Body of pancreas (tissue), 4 donors: ENCODE measurements around the gene ARIH1. TPM values are rescaled to one million over a fixed set of nuclear protein-coding genes. Genes with fewer than 3 reads are reported as not detected.
A peak's percentile ranks its signal among the peaks of the same experiment; 100 is the strongest.
"Not testable (repeated sequence)": the region's sequence is repeated elsewhere in the genome, so short reads cannot be mapped to it uniquely, and the experiment has no call there.

Experiments used
- ATAC-seq: fragments of 150-250 bp; one replicate; pipeline ENCODE4 v1.9.1; 2016
- DNase-seq, 4 donors: peaks; one replicate each; pipeline ENCODE4 v3.0.0-alpha.2; 2019
- H3K27ac ChIP-seq, 4 donors: fragments of 200-600 bp; sonication (generic); 1 replicate in 3 of 4; 2 replicates in 1 of 4; pipeline versions ENCODE4 v1.5.1 to v1.6.1; 2016 to 2019; ENCODE audit warnings: mild to moderate bottlenecking in 1 of 4, mixed read lengths in 1 of 4, moderate library complexity in 1 of 4
- H3K27me3 ChIP-seq, 2 donors: fragments of 200-600 bp; sonication (generic); one replicate each; pipeline ENCODE4 v1.6.0; 2016; ENCODE audit warnings: mild to moderate bottlenecking in 1 of 2
- H3K36me3 ChIP-seq, 2 donors: fragments of 200-600 bp; sonication (generic); replicated peaks in 1 of 2; 2 replicates each; pipeline ENCODE4 v1.5.1; 2016; ENCODE audit warnings: low read depth in 2 of 2; ENCODE audit not compliant: insufficient read depth in 1 of 2
- H3K4me1 ChIP-seq: fragments of 200-600 bp; sonication (generic); one replicate; pipeline ENCODE4 v1.6.0; 2016
- H3K4me3 ChIP-seq, 2 donors: fragments of 200-600 bp; sonication (generic); 1 replicate in 1 of 2; 2 replicates in 1 of 2; pipeline ENCODE4 v1.5.1; 2016 to 2019
- H3K9me3 ChIP-seq, 3 donors: fragments of 200-600 bp; sonication (generic); 1 replicate in 2 of 3; 2 replicates in 1 of 3; pipeline ENCODE4 v1.5.1; 2016
- CTCF ChIP-seq, 7 experiments: fragments of 450-650 bp in 4 of 7; fragments of 200-600 bp in 3 of 7; sonication (generic) in 3 of 7; IDR thresholded peaks; one replicate each; pipeline ENCODE4 v1.5.1; 2016 to 2019; ENCODE audit warnings: antibody characterized with exemption in 7 of 7
- POLR2A ChIP-seq, 3 donors: fragments of 450-650 bp; IDR thresholded peaks; one replicate each; pipeline ENCODE4 v1.6.1; 2016; ENCODE audit warnings: antibody characterized with exemption in 3 of 3, mild to moderate bottlenecking in 2 of 3
- WGBS, 2 donors: methylation state at CpG; one replicate each; pipeline ENCODE4 v1.1.5; 2017; 5-methylcytosine and 5-hydroxymethylcytosine counted together
- intact Hi-C: fragments of 100-400 bp; cut with DNase I; formaldehyde crosslinking; loops from one replicate; pipeline ENCODE4 v1.15.1; 2023
- total RNA-seq, 2 donors: library from RNA; depleted of rRNA; stranded (reverse); fragments of >200 nt; gene quantifications; one replicate each; pipeline ENCODE4 v1.1.0, GENCODE V29; 2016

The ARIH1 gene
- 10 to 100 TPM; 28.5 to 52.1 TPM for total RNA-seq

GRCh38 chr15:72473614-72474465 is at the start of gene ARIH1:
TSS of gene ARIH1 (plus strand) at chr15:72474330. CDS start at chr15:72474640, 310 bp downstream.
- DNase-seq: peak; percentile 97 to 98 (median 98)
- TF ChIP-seq POLR2A (IDR thresholded peaks at IDR 0.05): peak; percentile 99
- peak in 5 of 7 experiments; percentile 11 to 46 (median 33) for TF ChIP-seq CTCF (IDR thresholded peaks at IDR 0.05)
- Histone ChIP-seq H3K9me3 (no peaks in the 10 kb centered on the region), H3K4me3 (peak within 1 kb of the TSS; percentile 35 to 57), H3K27ac (peak within 1 kb of the TSS; percentile 94 to 100 (median 98)), H3K4me1 (peaks cover 45% of the 10 kb centered on the region), H3K36me3 (no peaks in the 10 kb centered on the region), H3K27me3 (no peaks in the 10 kb centered on the region)
- peak; percentile 95 for ATAC-seq
- 1% methylated on average over 22 to 57 of the region's 63 CpGs for WGBS, 2 donors
- intact Hi-C loops: no loop called here

- H3K27ac ChIP-seq: no peak overlapping the region
- no peaks in the 10 kb centered on the region for H3K36me3 ChIP-seq
- no peak for DNase-seq
- H3K4me1 ChIP-seq: no peaks in the 10 kb centered on the region
- no peaks in the 10 kb centered on the region for H3K27me3 ChIP-seq
- no peak for TF ChIP-seq CTCF (IDR thresholded peaks at IDR 0.05)
- TF ChIP-seq POLR2A (IDR thresholded peaks at IDR 0.05): no peak
- H3K4me3 ChIP-seq: no peak overlapping the region
- intact Hi-C loops: no loop called here
- no peak for ATAC-seq
- H3K9me3 ChIP-seq: no peaks in the 10 kb centered on the region
Observed at GRCh38 chr15:72426753-72427152, 47.4 kb upstream of the ARIH1 start.

DNA sequence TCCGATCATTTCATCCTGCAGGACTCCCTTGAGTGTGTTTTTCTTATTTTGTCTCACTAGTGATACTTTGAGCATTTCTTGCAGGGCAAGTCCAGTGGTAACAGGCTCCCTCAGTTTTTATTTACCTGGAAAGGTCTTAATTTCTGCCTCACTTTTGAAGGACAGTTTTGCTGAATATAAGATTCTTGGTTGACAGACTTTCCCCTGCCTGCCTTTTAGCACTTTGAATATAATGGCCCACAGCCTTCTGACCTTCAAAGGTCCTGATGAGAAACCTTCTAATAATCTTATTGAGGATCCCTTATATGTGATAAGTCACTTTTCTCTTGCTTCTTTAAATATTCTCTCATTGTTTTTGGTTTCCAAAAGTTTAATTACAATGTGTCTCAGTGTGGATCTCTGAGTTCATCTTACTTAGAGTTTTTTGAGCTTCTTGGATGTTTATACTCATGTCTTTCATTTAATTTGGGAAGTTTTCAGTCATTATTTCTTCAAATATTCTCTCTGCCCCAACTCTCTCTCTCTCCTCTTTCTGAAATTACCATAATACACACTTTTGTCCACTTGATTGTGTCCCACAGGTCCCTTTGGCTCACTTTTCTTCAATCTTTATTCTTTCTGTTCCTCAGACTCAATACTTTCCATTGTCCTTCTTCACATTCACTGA is 36.3 kb upstream of the ARIH1 start:
- no peaks in the 10 kb centered on the region for H3K36me3 ChIP-seq
- ATAC-seq: no peak
- no peak for TF ChIP-seq CTCF (IDR thresholded peaks at IDR 0.05)
- TF ChIP-seq POLR2A (IDR thresholded peaks at IDR 0.05): no peak
- H3K9me3 ChIP-seq: peaks cover 0 to 7% (median 0%) of the 10 kb centered on the region in 3 donors
- no peak overlapping the region for H3K4me3 ChIP-seq
- 65 to 79% methylated on average over 1 of the region's 1 CpG for WGBS, 2 donors
- DNase-seq: no peak
- H3K27me3 ChIP-seq: no peaks in the 10 kb centered on the region
- H3K27ac ChIP-seq: no peak overlapping the region
- no peaks in the 10 kb centered on the region for H3K4me1 ChIP-seq
- intact Hi-C loops: no loop called here

GRCh38 chr15:72442848-72443247 is 31.3 kb upstream of the ARIH1 start:
- DNase-seq, H3K4me1 ChIP-seq, H3K9me3 ChIP-seq, H3K27ac ChIP-seq, H3K27me3 ChIP-seq, intact Hi-C loops, H3K4me3 ChIP-seq, H3K36me3 ChIP-seq, ATAC-seq: not testable (repeated sequence)
- 71 to 94% methylated on average over 4 of the region's 5 CpGs for WGBS, 2 donors

- Histone ChIP-seq H3K36me3 (no peaks in the 10 kb centered on the region), H3K9me3 (no peaks in the 10 kb centered on the region), H3K4me3 (no peak overlapping the region), H3K4me1 (no peaks in the 10 kb centered on the region), H3K27me3 (no peaks in the 10 kb centered on the region), H3K27ac (no peak overlapping the region)
- 84 to 100% methylated on average over 1 of the region's 1 CpG for WGBS, 2 donors
- ATAC-seq: no peak
- TF ChIP-seq CTCF (IDR thresholded peaks at IDR 0.05): no peak
- TF ChIP-seq POLR2A (IDR thresholded peaks at IDR 0.05): no peak
- no peak for DNase-seq
- intact Hi-C loops: no loop called here
Observed at GRCh38 chr15:72445426-72445825, 28.7 kb upstream of the ARIH1 start.
